Amygdala (tissue), 56 donors: ENCODE results near the gene PLPPR1.
A peak's percentile ranks its signal among the peaks of the same experiment; 100 is the strongest.
"Not testable (repeated sequence)": the region's sequence is repeated elsewhere in the genome, so short reads cannot be mapped to it uniquely, and the experiment has no call there.

Experiments used
- DNase-seq, 56 donors: peaks; one replicate each; lab custom pipeline; 2025; lab: John Stamatoyannopoulos, UW

PLPPR1 gene

DNA sequence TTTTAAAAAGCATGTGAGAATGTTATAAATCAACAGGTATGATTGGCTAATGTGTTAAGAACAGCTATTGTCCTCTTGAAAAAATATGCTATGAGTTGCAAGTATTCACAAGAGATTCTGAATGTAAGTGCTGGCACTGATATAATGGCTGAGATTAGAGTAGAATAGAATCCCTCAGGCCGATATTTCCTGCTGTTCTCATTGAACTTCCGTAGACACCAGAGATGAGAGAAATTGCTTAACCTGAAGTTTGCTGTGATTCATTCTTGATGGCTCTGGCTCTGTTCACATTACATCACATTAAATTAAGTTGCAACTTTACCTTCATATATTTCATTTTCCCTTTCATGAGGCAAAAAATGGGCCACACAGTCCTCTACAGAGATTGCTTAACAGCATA, 241.8 kb downstream of the PLPPR1 start:
- no peak for DNase-seq

DNA sequence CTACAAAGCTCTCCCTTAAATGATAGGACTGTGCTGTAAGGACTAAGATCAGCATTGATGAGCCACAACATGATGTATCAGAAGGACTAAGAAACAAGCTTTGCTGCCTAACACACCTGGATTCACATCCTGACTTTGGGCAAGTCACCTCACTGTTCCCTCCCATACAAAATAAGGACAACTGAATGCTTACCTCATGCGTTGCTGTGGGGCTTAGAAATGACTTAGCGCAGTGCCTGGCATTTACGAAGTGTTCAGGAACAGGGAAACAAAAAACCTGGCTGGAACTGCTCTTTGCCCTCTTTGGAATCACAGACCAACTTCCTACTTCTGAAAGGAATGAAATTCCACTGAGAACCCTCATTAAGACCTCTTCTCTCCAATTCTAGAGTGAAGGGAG, 242.6 kb downstream of the PLPPR1 start:
- peak in 1 of 56 donors; percentile 1 for DNase-seq

DNA sequence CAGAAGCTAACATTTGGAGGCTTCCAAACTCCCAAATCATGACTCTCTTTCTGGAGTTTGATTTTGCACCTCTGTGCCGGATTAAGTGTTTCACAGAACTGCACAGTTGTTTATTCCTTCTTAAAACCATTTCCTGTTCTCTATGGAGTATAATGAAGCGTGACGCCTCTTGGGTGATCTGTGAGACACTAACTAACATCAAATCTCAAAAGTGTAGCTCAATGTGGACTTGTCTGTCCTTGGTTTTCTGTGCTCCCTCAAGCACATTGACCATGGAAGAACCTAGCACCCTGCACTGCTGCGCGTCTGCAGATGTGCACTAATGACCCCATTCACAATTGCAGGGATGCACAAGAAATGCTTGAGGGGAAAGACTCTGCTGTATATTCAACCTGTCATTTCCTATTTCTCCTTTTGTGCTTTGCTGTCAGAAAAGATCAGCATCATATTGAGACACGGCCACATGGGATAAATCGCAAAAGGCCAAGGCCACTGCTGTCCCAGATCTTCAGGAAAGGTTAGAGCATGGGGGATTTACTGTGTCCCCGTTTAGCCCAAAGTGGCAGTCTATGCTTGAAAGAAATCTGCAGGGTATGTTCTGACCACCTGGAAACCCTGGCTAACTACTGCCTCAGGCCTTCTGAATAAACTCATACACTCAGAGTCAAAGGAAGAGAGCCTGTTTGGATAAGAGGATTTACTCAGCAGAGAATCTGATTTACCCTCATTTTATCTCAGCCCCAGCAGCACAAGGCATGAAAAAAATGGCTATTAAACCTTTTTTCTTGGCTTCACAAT, 246.6 kb downstream of the PLPPR1 start:
- peak in 2 of 56 donors; percentile 13 to 14 for DNase-seq

GRCh38 chr9:101275769-101276250, 247.3 kb downstream of the PLPPR1 start:
- peak in 9 of 56 donors; percentile 2 to 59 (median 10) for DNase-seq

GRCh38 chr9:101291043-101291442, 262.5 kb downstream of the PLPPR1 start:
- not testable (repeated sequence) for DNase-seq

DNA sequence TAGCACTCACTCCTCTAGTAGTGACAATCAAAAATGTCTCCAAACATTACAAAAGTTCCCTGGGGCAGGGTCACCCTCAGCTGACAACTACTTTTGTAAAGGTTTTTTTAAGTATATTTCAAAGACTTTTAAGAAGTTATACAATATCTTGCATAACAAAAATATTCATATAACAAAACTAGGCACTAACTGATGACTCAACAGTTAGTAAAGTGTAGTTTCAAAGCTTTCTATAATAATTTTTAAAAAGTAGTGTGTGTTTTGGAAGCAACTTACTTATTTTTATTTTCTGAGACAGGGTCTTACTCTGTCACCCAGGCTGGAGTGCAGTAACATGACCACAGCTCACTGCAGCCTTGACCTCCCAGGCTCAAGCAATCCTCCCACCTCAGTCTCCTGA, 271.4 kb downstream of the PLPPR1 start:
- no peak for DNase-seq

DNA sequence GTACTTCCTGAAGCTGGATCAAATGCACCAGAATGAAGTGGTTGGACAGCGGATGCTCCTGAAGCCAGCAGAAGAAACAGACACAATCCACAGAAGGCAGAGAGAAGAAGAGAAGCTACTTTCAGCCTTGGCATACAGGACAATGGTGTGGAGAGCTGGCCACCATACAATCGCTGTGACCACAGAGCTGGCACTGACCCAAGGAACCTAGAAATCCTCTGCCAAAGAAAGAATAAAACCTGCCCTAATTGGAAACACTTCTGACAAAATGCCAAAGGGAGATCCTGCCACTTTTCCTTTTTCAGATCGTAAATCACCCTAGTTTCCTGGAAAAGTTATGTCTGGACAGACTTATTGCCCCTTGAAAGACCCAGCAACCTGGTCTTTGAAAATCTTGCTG, 278.5 kb downstream of the PLPPR1 start:
- peak in 2 of 56 donors; percentile 11 to 14 for DNase-seq

GRCh38 chr9:101307524-101308213, 279.1 kb downstream of the PLPPR1 start:
- DNase-seq: no peak

DNA sequence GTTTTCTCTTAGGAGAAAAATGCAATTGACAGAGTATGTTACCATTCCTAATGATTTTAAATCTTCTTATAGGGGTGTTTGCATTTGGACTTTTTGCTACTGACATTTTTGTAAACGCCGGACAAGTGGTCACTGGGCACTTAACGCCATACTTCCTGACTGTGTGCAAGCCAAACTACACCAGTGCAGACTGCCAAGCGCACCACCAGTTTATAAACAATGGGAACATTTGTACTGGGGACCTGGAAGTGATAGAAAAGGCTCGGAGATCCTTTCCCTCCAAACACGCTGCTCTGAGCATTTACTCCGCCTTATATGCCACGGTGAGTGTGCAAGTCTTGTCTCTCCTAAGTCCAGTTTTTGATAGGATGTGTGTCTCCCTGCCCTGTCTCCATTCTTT, 280.6 kb downstream of the PLPPR1 start:
- peak in 2 of 56 donors; percentile 3 to 13 for DNase-seq

- no peak for DNase-seq
Measured at GRCh38 chr9:101311191-101311590, 282.7 kb downstream of the PLPPR1 start.

GRCh38 chr9:101311758-101312420, 283.4 kb downstream of the PLPPR1 start:
- DNase-seq: peak in 3 of 56 donors; percentile 12 to 83 (median 16)

- DNase-seq: no peak
Measured at GRCh38 chr9:101312661-101313060, 284.1 kb downstream of the PLPPR1 start.

DNA sequence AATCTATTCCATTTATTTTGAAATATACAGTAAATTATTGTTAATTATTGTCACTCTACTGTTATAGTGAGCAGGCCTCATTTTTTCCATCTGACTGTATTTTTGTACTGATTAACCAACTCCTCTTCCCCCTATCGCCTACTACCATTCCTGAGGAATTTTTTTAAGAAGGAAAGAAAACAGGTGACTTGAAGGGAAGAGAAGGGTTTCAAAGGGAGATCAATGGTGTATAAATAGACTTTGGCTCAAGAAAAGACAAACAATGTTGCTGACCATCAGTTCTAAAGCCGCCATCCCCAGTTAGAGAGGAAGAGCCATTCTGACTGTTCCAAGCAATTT, 286.6 kb downstream of the PLPPR1 start:
- no peak for DNase-seq

DNA sequence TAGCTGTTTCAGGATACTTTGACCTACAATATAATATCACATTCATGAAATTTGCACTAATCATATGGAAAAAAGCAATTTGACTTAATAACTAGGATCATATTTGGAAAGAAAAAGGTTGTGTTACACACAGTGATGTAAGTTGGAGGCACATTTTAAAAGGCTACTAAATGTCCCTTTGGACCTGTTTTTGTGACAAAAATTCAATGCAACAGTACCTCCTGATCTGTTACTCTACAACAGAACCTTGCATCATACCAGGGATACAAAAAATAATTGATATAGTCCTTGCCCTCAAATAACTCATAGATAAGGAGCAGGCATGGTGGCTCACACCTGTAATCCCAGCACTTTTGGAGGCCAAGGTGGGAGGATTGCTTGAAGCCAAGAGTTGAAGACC, 289.2 kb downstream of the PLPPR1 start:
- DNase-seq: no peak

DNA sequence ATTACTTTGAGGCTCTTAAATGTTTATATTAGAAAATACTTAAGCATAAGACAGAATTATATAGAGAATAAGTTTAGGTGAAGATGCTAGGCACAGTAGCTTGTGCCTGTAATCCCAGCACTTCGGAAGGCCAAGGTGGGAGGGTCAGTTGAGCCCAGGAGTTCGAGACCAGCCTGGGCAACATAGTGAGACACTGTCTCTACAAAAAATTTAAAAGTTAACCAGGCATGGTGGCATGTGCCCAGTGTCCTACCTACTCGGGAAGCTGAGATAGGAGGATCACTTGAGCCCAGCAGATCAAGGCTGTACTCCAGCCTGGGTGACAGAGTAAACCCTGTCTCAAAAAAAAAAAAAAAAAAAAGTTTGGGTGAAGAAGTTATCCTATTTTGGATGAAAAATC, 294.6 kb downstream of the PLPPR1 start:
- DNase-seq: no peak

DNA sequence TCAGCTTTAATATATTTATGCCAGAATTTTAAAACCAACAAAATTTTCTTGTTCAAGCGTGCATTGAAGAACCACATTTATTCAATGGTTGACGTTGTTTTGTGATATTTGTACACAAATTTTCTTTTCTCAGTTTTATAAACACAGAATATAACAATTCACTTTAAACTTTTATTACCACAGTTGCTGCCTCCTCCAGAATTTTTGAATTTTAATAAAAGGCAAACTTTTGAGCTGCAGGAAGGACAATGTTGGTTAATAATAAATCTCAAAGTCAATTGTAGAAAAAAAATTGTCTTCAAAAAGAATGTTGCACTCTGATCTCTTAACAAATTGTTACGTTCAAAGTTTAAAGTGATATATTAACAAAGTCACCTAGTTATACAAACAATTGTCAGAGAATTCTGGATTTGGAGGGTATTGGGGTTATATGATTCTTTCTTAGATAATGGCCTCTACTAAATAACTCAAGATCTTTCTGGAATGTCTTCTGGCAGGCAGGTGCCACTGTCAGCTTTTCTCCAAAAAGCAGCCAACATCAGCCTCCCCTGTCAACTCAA, 295.8 kb downstream of the PLPPR1 start:
- DNase-seq: no peak

GRCh38 chr9:101325053-101325452, 296.5 kb downstream of the PLPPR1 start:
- no peak for DNase-seq

- no peak for DNase-seq
Measured at GRCh38 chr9:101326035-101326434, 297.5 kb downstream of the PLPPR1 start.

- DNase-seq: no peak
Measured at GRCh38 chr9:101326501-101326900, 298.0 kb downstream of the PLPPR1 start.

DNA sequence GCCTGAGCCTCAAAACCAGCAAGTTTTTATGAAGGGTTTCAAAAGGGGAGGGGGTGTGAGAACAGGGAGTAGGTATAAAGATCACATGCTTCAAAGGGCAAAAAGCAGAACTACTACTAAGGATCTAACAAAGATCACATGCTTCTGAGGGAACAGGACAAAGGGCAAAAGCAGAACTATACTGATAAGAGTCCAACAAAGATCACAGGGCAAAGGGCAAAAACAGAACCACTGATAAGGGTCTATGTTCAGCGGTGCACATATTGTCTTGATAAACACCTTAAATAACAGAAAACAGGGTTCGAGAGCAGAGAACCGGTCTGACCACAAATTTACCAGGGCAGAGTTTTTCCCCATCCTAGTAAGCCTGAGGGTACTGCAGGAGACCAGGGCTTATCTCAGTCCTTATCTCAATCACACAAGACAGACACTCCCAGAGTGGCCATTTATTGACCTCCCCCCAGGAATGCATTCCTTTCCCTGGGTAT, 298.9 kb downstream of the PLPPR1 start:
- not testable (repeated sequence) for DNase-seq

GRCh38 chr9:101332362-101332761, 303.8 kb downstream of the PLPPR1 start:
- DNase-seq: no peak
